Psoas muscle (tissue), 8 donors: ENCODE results near the gene PDE8B. TPM values are rescaled to one million over a fixed set of nuclear protein-coding genes. Genes with fewer than 3 reads are reported as not detected.

ENCODE experiments used
- ATAC-seq, 4 donors: fragments of 200-7000 bp; cut with Tn5 transposase; one replicate each; pipeline ENCODE4 v1.9.1; 2020; ENCODE audit warnings: moderate library complexity in 3 of 4, mild to moderate bottlenecking in 2 of 4
- DNase-seq, 2 donors: peaks; one replicate each; pipeline ENCODE4 v3.0.0-alpha.2; 2020
- H3K27ac ChIP-seq: fragments of 200-600 bp; one replicate; pipeline ENCODE4 v1.8.0; 2022
- H3K27me3 ChIP-seq, 3 donors: fragments of 200-600 bp in 1 of 3; one replicate each; pipeline versions ENCODE4 v1.6.1 to v1.8.0; 2013 to 2022; ENCODE audit warnings: low read length in 2 of 3, mild to moderate bottlenecking in 2 of 3, moderate library complexity in 1 of 3; ENCODE audit not compliant: insufficient read depth in 3 of 3
- H3K36me3 ChIP-seq, 2 donors: fragments of 200-600 bp in 1 of 2; one replicate each; pipeline versions ENCODE4 v1.6.1 to v1.8.0; 2013 to 2022; ENCODE audit warnings: low read depth in 1 of 2, mild to moderate bottlenecking in 1 of 2, moderate library complexity in 1 of 2; ENCODE audit not compliant: insufficient read depth in 1 of 2
- H3K4me1 ChIP-seq: fragments of 200-600 bp; one replicate; pipeline ENCODE4 v1.8.0; 2022
- H3K4me3 ChIP-seq: fragments of 200-600 bp; one replicate; pipeline ENCODE4 v1.8.0; 2022; ENCODE audit warnings: mild to moderate bottlenecking
- H3K9me3 ChIP-seq: fragments of 200-600 bp; one replicate; pipeline ENCODE4 v1.8.0; 2022
- WGBS, 3 donors: extraction: QIAGEN DNeasy Blood & Tissue Kit; methylation state at CpG; one replicate each; pipeline versions ENCODE4 v1.1.6 to v1.1.7; 2013; 5-methylcytosine and 5-hydroxymethylcytosine counted together
- intact Hi-C, 2 donors: fragments of 100-400 bp; cut with DNase I; formaldehyde crosslinking; loops; one replicate each; pipeline versions ENCODE4 v1.11.0 to v1.14.2; 2022
- polyA plus RNA-seq, 3 donors: library from polyadenylated mRNA; stranded (reverse); fragments of 200-250 nt; gene quantifications; one replicate each; pipeline ENCODE4 v1.2.3, GENCODE V29; 2013
- total RNA-seq, 4 donors: library from RNA; stranded (reverse); fragmentation: NEBNext Ultra II Directional in 2 of 4; extraction: Animal tissue kit (Norgen Biotek cat#: 25700) in 2 of 4; gene quantifications; one replicate each; pipeline versions ENCODE4 v1.2.1 to v1.2.4, GENCODE V29; 2021 to 2023
- TF ChIP-seq, protein P1 (sequence below): fragments of 200-600 bp; IDR thresholded peaks from one replicate; pipeline ENCODE4 v1.8.0; 2022; ENCODE audit warnings: antibody characterized with exemption
- donor health status: healthy with polysubstance abuse.
- donor health status: DM: no; HTN: no; CAD: no; lungs with moderate emphysema.
- donor health status: Bipolar disorder and iron deficiency.
- donor health status: healthy.
- donor health status: DM: yes; HTN: yes; CAD: no.
- donor health status: DM: no; HTN: no; CAD: no.
- donor health status: DM: no; HTN: no; CAD: no.
- donor health status: DM: yes; HTN: yes; CAD: no.

Gene PDE8B
- total and polyA plus RNA-seq, 7 donors, result 0.12 to 2.9 (median 0.46) TPM

DNA sequence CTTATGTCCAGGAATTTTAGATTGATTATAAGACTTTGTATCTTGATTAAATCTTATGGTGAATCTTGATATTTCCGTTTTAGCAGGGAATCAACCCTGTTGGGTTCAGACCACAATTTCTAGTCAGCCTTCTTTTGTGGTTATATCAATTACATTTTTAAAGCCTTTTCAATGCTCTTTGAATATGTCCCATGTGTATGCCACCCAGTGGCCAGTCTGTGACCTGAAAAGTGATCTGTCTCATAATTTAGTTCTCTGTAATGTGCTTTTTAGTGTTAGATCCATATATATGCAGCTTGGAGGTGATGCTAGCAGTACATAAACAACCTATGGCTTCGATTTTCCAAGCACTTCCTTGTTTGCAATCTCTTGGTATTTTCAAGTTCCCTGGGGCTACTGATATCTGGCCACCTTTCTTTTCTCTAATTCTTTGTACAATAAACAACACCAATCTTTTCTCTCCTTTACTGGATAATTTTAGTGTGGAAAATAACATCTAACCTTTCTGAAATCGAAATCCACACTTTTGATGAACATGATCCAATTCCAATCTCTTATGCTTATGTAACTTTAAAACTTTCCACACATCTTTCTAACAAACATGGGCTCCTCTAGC is 28.8 kb downstream of the PDE8B start:
- Histone ChIP-seq H3K9me3 (no peaks in the 10 kb centered on the region), H3K36me3 (no peaks in the 10 kb centered on the region), H3K4me1 (no peaks in the 10 kb centered on the region), H3K27ac (no peak overlapping the region), H3K27me3 (no peaks in the 10 kb centered on the region), H3K4me3 (no peak overlapping the region)
- intact Hi-C loops, result loop anchor here in 1 of 2 donors (2.0 kb wide), 1 partner anchor 92 kb away; no protein-coding TSS in a partner anchor
- WGBS, 3 donors, result 64 to 71% (median 65%) methylated on average over 3 of the region's 3 CpGs
- DNase-seq (no peak), ATAC-seq (no peak)
- TF ChIP-seq, protein P1, sequence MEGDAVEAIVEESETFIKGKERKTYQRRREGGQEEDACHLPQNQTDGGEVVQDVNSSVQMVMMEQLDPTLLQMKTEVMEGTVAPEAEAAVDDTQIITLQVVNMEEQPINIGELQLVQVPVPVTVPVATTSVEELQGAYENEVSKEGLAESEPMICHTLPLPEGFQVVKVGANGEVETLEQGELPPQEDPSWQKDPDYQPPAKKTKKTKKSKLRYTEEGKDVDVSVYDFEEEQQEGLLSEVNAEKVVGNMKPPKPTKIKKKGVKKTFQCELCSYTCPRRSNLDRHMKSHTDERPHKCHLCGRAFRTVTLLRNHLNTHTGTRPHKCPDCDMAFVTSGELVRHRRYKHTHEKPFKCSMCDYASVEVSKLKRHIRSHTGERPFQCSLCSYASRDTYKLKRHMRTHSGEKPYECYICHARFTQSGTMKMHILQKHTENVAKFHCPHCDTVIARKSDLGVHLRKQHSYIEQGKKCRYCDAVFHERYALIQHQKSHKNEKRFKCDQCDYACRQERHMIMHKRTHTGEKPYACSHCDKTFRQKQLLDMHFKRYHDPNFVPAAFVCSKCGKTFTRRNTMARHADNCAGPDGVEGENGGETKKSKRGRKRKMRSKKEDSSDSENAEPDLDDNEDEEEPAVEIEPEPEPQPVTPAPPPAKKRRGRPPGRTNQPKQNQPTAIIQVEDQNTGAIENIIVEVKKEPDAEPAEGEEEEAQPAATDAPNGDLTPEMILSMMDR, result peak; percentile 27

DNA sequence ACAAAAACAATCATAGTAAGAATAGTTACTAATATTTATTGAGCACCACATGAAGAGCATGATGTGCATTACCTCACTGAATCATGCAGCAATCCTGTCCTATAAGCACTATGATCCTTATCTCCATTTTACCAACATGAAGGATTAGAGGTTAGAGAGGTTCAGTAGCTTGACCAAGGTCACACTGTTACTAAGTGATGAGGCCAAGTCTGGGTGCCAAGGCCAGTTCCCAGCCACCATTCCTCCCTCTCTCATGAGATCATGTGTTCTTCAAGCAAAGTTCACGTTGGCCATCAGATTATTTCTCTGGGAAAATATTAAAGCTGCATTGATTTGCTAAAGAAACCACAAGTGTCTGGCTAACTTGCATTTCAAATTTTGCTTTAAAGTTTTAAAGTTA is 31.0 kb downstream of the PDE8B start:
- 20 to 43% (median 24%) methylated on average over 1 of the region's 1 CpG for WGBS, 3 donors
- no peak overlapping the region for H3K27ac ChIP-seq
- H3K36me3 ChIP-seq, result no peaks in the 10 kb centered on the region
- H3K27me3 ChIP-seq, result no peaks in the 10 kb centered on the region
- TF ChIP-seq, protein P1, result no peak
- no peak for ATAC-seq
- H3K4me3 ChIP-seq, result no peak overlapping the region
- no peaks in the 10 kb centered on the region for H3K9me3 ChIP-seq
- intact Hi-C loops, result no loop called here
- H3K4me1 ChIP-seq, result no peaks in the 10 kb centered on the region
- no peak for DNase-seq

DNA sequence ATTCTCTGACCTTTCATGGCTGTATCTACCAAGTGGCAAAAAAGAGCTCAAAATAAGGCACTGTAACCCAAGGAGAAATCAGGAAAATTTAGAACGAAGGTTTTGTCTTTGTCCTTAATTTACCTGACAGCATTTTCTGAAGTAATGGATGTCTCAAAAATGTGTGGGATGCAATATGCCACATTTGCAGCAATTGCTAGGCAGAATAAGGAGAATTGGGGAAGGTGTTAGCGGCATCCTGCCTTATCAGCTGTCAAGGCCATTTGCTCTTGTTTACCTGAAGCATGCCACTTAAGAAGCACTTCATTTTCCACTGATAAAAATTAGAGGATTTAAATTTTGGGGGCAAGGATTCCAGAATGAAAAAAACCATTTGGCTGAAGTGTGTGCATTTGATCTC is 39.0 kb downstream of the PDE8B start:
- H3K27me3 ChIP-seq, result no peaks in the 10 kb centered on the region
- ATAC-seq (no peak), DNase-seq (no peak)
- H3K4me3 ChIP-seq, result no peak overlapping the region
- 85 to 92% (median 91%) methylated on average over 2 of the region's 2 CpGs for WGBS, 3 donors
- no peak overlapping the region for H3K27ac ChIP-seq
- no peaks in the 10 kb centered on the region for H3K36me3 ChIP-seq
- no peaks in the 10 kb centered on the region for H3K4me1 ChIP-seq
- intact Hi-C loops, result no loop called here
- TF ChIP-seq, protein P1, result no peak
- H3K9me3 ChIP-seq, result no peaks in the 10 kb centered on the region

DNA sequence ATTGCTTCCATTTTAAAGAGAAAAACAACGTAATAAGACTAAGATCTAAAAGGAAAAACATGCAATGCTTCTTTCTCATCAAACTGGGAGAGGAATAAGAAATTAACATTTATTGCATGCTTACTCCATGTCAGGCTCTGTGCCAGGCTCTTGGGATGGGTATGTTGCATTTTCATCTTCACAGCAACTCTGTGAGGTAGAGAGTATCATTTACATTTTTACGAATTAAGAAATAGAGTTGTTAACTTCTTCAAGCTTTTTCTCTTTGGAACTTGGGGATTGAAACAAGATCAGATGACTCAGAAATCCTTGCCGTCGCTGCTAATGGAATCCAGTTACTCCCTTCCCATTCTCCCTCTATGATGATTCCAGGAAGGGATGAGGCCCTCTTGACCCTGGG is 39.5 kb downstream of the PDE8B start:
- DNase-seq (no peak), ATAC-seq (no peak)
- Histone ChIP-seq H3K4me3 (no peak overlapping the region), H3K4me1 (no peaks in the 10 kb centered on the region), H3K9me3 (no peaks in the 10 kb centered on the region), H3K36me3 (no peaks in the 10 kb centered on the region), H3K27me3 (no peaks in the 10 kb centered on the region), H3K27ac (no peak overlapping the region)
- intact Hi-C loops, result no loop called here
- 49 to 52% (median 50%) methylated on average over 4 of the region's 4 CpGs for WGBS, 3 donors
- TF ChIP-seq, protein P1, result no peak

DNA sequence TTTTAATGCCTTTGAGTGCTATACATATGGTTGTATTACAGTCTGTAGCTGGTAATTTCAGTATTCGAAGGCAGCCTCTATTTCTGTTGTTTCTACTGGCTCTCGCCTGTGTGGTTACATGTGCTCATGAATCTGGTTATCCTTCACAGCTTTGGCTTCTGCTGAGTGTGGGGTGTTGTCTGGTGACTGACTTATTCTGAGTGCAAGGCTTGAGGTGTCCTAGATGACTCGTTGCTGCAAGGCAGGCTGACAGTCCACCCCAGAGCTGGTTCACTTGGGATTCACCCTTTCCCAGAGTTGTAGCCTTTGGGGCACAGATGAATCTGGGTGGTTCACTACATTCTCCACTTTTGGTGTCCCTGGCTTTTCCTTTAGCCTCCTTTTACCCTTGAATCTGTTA is 41.4 kb downstream of the PDE8B start:
- DNase-seq (no peak), ATAC-seq (no peak)
- no peaks in the 10 kb centered on the region for H3K27me3 ChIP-seq
- no peaks in the 10 kb centered on the region for H3K36me3 ChIP-seq
- no peaks in the 10 kb centered on the region for H3K9me3 ChIP-seq
- H3K4me1 ChIP-seq, result no peaks in the 10 kb centered on the region
- H3K27ac ChIP-seq, result no peak overlapping the region
- no peak overlapping the region for H3K4me3 ChIP-seq
- intact Hi-C loops, result no loop called here
- TF ChIP-seq, protein P1, result no peak
- WGBS, 3 donors, result 70 to 82% (median 82%) methylated on average over 3 of the region's 3 CpGs
